ENCODE results near the gene HERPUD1.

HERPUD1 gene

DNA sequence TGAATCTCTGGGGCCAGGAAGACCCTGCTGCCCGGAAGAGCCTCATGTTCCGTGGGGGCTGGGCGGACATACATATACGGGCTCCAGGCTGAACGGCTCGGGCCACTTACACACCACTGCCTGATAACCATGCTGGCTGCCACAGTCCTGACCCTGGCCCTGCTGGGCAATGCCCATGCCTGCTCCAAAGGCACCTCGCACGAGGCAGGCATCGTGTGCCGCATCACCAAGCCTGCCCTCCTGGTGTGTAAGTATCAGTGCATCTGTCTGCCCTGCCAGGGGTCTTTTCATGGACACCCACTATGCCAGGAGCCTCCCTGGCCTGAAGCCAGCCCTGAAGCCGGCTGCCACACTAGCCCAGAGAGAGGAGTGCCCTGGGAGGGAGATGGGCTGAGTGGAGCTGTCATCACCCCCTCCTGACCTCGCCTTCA lies 29.9 kb downstream of the HERPUD1 start, which contains the start of gene CETP:
CETP (plus strand) TSS at position 100 of the 431 bp plus-strand sequence; CDS start at position 130, 30 bp downstream.
- no peak within 1 kb of the TSS for H2AFZ ChIP-seq (ENCODE audit: low read length)
- no peak within 1 kb of the TSS for H3K4me3 ChIP-seq (ENCODE audit: low read length)

DNA sequence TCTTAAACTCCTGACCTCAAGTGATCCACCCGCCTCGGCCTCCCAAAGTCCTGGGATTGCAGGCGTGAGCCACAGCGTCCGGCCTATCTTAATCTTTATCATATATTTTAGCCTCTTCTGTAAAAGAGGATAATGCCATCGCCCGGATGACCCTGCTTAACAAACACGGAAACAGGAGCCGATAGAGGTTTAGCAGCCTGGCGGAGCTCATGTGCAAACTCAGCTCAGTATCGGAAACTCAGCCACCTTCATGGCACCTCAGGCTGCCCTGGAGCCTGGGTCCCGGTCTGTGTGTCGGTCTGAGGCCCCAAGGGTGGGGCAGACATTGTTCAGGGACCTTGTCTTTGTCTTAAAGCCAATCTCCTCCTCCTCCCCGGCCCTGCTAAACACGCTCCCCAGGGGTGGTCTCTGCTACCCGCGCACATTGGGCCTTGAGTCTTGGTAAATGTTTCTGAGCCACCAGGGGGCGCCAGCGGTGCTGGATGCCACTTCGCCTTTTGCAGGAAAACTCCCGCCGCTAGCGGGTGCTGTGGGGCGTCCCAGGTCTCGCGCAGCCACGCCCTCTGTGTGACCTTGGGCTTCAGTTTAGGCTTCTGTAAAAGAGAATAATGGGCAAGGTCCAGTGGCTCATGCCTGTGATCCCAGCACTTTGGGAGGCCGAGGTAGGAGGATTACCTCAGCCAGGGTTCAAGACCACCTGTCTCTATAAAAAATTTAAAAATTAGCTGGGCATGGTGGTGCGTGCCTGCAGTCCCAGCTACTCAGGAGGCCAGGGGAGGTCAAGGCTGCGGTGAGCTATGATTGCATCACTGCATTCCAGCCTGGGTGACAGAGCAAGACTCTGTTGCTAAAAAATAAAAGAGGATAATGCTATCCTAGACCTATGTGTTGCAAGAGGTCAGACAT lies 32.6 kb downstream of the HERPUD1 start:
- peak overlapping the region; percentile 57; the same call in 1 of the 2 replicates for H2AFZ ChIP-seq (ENCODE audit: low read length)
- no peaks in the 10 kb centered on the region for H3K4me1 ChIP-seq (ENCODE audit: low read length)
- no peak overlapping the region for H3K4me3 ChIP-seq (ENCODE audit: low read length)
- TF ChIP-seq EZH2phosphoT487 (IDR thresholded peaks at IDR 0.05; ENCODE audit: low read length) (no peak), EZH2 (optimal IDR thresholded peaks at IDR 0.05; ENCODE audit: low read depth, low read length) (no peak)
- TF ChIP-seq, protein P1, sequence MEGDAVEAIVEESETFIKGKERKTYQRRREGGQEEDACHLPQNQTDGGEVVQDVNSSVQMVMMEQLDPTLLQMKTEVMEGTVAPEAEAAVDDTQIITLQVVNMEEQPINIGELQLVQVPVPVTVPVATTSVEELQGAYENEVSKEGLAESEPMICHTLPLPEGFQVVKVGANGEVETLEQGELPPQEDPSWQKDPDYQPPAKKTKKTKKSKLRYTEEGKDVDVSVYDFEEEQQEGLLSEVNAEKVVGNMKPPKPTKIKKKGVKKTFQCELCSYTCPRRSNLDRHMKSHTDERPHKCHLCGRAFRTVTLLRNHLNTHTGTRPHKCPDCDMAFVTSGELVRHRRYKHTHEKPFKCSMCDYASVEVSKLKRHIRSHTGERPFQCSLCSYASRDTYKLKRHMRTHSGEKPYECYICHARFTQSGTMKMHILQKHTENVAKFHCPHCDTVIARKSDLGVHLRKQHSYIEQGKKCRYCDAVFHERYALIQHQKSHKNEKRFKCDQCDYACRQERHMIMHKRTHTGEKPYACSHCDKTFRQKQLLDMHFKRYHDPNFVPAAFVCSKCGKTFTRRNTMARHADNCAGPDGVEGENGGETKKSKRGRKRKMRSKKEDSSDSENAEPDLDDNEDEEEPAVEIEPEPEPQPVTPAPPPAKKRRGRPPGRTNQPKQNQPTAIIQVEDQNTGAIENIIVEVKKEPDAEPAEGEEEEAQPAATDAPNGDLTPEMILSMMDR (IDR thresholded peaks at IDR 0.05; ENCODE audit: low read length), result peak; percentile 100
- H3K36me3 ChIP-seq (replicated peaks; ENCODE audit: insufficient read depth, low read length), result no peaks in the 10 kb centered on the region
- no peaks in the 10 kb centered on the region for H3K79me2 ChIP-seq (ENCODE audit: low read length)
- H3K9me3 ChIP-seq (replicated peaks; ENCODE audit: insufficient read depth, low read length), result no peaks in the 10 kb centered on the region
- H3K27ac ChIP-seq (ENCODE audit: low read length), result no peak overlapping the region
- H3K9ac ChIP-seq (ENCODE audit: low read length), result peak overlapping the region; percentile 13; the same call in 1 of the 2 replicates
- peak; percentile 90 for DNase-seq
- no peaks in the 10 kb centered on the region for H3K9me2 ChIP-seq (replicated peaks; ENCODE audit: insufficient read depth, low read length)
- peak overlapping the region; percentile 25; the same call in 1 of the 2 replicates for H3K4me2 ChIP-seq (ENCODE audit: low read depth, low read length)
- H4K20me1 ChIP-seq (ENCODE audit: insufficient read depth, low read length), result no peaks in the 10 kb centered on the region
- H3F3A ChIP-seq (ENCODE audit: insufficient read depth, low read length), result no peaks in the 10 kb centered on the region
- H3K27me3 ChIP-seq (replicated peaks; ENCODE audit: insufficient read depth, low read length), result no peaks in the 10 kb centered on the region

More for the DNA sequence above, 29.9 kb downstream of the HERPUD1 start, which contains the start of gene CETP:
- no peaks in the 10 kb centered on the region for H3K4me1 ChIP-seq (ENCODE audit: low read length)
- no peak within 1 kb of the TSS for H3K4me2 ChIP-seq (ENCODE audit: low read depth, low read length)
- no peaks in the 10 kb centered on the region for H3K79me2 ChIP-seq (ENCODE audit: low read length)
- DNase-seq, result no peak
- H3K9me2 ChIP-seq (replicated peaks; ENCODE audit: insufficient read depth, low read length), result no peaks in the 10 kb centered on the region
- no peaks in the 10 kb centered on the region for H3K9me3 ChIP-seq (replicated peaks; ENCODE audit: insufficient read depth, low read length)
- no peaks in the 10 kb centered on the region for H3K36me3 ChIP-seq (replicated peaks; ENCODE audit: insufficient read depth, low read length)
- H3F3A ChIP-seq (ENCODE audit: insufficient read depth, low read length), result no peaks in the 10 kb centered on the region
- no peak within 1 kb of the TSS for H3K9ac ChIP-seq (ENCODE audit: low read length)
- TF ChIP-seq, protein P1 (IDR thresholded peaks at IDR 0.05; ENCODE audit: low read length), result no peak
- TF ChIP-seq EZH2 (optimal IDR thresholded peaks at IDR 0.05; ENCODE audit: low read depth, low read length) (no peak), EZH2phosphoT487 (IDR thresholded peaks at IDR 0.05; ENCODE audit: low read length) (no peak)
- no peak within 1 kb of the TSS for H3K27ac ChIP-seq (ENCODE audit: low read length)
- no peaks in the 10 kb centered on the region for H3K27me3 ChIP-seq (replicated peaks; ENCODE audit: insufficient read depth, low read length)
- no peaks in the 10 kb centered on the region for H4K20me1 ChIP-seq (ENCODE audit: insufficient read depth, low read length)

DNA sequence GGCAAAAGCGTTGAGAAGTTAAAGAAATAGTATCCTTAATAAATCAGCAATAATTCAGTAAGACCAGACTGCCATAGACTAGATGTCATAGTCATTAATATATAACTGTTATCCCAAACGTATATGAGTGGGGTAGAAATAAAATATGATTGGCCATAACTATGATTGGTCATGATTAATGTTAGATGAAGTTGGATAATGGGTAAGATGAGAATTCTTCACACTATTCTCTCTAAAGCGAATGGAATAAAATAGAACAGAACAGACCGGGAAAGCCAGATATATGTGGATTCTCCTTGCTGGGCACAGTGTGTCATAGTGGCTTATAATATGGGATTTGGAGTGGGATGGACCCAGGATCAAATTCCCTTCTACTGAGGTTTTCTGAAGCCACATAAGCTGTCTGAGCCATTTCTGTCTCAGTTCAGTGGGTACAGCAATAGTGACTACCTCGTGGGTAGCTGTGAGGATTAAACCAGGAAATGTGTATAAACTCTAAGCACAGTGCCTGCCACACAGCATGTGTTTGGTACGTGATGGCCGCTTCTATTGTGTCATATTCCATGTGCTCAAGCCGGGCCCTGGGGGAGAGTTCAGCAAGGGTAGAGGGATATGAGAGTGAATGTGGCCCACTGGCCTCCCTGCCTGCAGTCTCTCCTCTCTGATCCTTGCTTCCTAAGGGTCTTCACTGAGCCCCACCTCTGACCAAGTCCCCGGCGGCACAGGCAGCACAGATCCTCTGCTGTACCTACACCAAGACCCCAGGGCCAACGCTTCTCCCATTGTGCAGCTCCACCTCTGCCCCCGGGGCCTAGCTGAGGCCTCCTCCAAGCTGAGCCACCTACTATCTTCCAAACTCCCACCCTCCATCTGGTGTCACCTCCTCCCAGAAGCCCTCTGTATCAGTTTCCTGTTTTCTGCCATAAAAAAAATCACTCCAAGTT lies 33.5 kb downstream of the HERPUD1 start:
- no peaks in the 10 kb centered on the region for H3K27me3 ChIP-seq (replicated peaks; ENCODE audit: insufficient read depth, low read length)
- H3K27ac ChIP-seq (ENCODE audit: low read length), result no peak overlapping the region
- H4K20me1 ChIP-seq (ENCODE audit: insufficient read depth, low read length), result no peaks in the 10 kb centered on the region
- no peak overlapping the region for H2AFZ ChIP-seq (ENCODE audit: low read length)
- no peaks in the 10 kb centered on the region for H3F3A ChIP-seq (ENCODE audit: insufficient read depth, low read length)
- no peaks in the 10 kb centered on the region for H3K79me2 ChIP-seq (ENCODE audit: low read length)
- no peak overlapping the region for H3K4me3 ChIP-seq (ENCODE audit: low read length)
- no peaks in the 10 kb centered on the region for H3K9me2 ChIP-seq (replicated peaks; ENCODE audit: insufficient read depth, low read length)
- no peak for DNase-seq
- no peak overlapping the region for H3K4me2 ChIP-seq (ENCODE audit: low read depth, low read length)
- TF ChIP-seq EZH2 (optimal IDR thresholded peaks at IDR 0.05; ENCODE audit: low read depth, low read length) (no peak), EZH2phosphoT487 (IDR thresholded peaks at IDR 0.05; ENCODE audit: low read length) (no peak)
- TF ChIP-seq, protein P1 (IDR thresholded peaks at IDR 0.05; ENCODE audit: low read length), result no peak
- H3K4me1 ChIP-seq (ENCODE audit: low read length), result no peaks in the 10 kb centered on the region
- H3K9ac ChIP-seq (ENCODE audit: low read length), result no peak overlapping the region
- H3K36me3 ChIP-seq (replicated peaks; ENCODE audit: insufficient read depth, low read length), result no peaks in the 10 kb centered on the region
- H3K9me3 ChIP-seq (replicated peaks; ENCODE audit: insufficient read depth, low read length), result no peaks in the 10 kb centered on the region

Measured in MM.1S (cell line).